HepG2 (cell line): Measurements from ENCODE around the gene CA12. TPM values are rescaled to one million over a fixed set of nuclear protein-coding genes. Genes with fewer than 3 reads are reported as not detected.

ENCODE experiments used
- ATAC-seq: fragments of 200-7000 bp; cut with Tn5 transposase; 3 replicates; pipeline ENCODE4 v1.9.1; 2020; ENCODE audit warnings: mild to moderate bottlenecking, moderate library complexity
- BruUV-seq: library from RNA; stranded (reverse); fragments of 400-500 nt; replicated peaks from 2 replicates; lab custom pipeline; 2021; lab: Mats Ljungman, UMichigan
- CTCF ChIA-PET: fragments of 300-600 bp; formaldehyde crosslinking; extraction: SDS; loops from one replicate; lab custom pipeline; 2021; ENCODE audit warnings: low total read pairs, inconsistent platforms, low intra/inter-chr PET ratio; lab: Yijun Ruan, JAX
- POLR2A ChIA-PET: fragments of 350-600 bp; sonication (Branson Sonifier 250); formaldehyde crosslinking; loops from one replicate; lab custom pipeline; 2020; ENCODE audit warnings: antibody characterized with exemption, inconsistent platforms; lab: Yijun Ruan, JAX
- DNase-seq: peaks from one replicate; pipeline ENCODE4 v3.0.0-alpha.2; 2015; ENCODE audit warnings: low spot score
- FAIRE-seq: peaks from 3 replicates; lab custom pipeline; 2011; peaks lifted over from hg19 to GRCh38; lab: Jason Lieb, UNC
- H2AFZ ChIP-seq: one replicate; pipeline ENCODE4 v1.6.1; 2011; ENCODE audit warnings: low read length, inconsistent platforms
- H3K27ac ChIP-seq: fragments of 300-600 bp; 3 replicates; pipeline ENCODE4 v1.8.0; 2011; ENCODE audit warnings: mixed run types, mild to moderate bottlenecking, mixed read lengths, low read length, inconsistent platforms; ENCODE audit not compliant: insufficient read depth; ENCODE audit errors: extremely low read length
- H3K27me3 ChIP-seq, 2 experiments: fragments of 200-600 bp in 1 of 2; 2 replicates in 1 of 2; 3 replicates in 1 of 2; pipeline versions ENCODE4 v1.6.0 to v1.8.0; 2011; ENCODE audit warnings: low read length in 2 of 2, mild to moderate bottlenecking in 2 of 2, moderate library complexity in 2 of 2, inconsistent platforms in 1 of 2; ENCODE audit not compliant: insufficient read depth in 2 of 2, control insufficient read depth in 1 of 2
- H3K36me3 ChIP-seq, 2 experiments: fragments of 200-600 bp in 1 of 2; replicated peaks in 1 of 2; 2 replicates in 1 of 2; 3 replicates in 1 of 2; pipeline versions ENCODE4 v1.5.1 to v1.8.0; 2011; ENCODE audit warnings: low read length in 2 of 2, inconsistent platforms in 1 of 2; ENCODE audit not compliant: insufficient read depth in 2 of 2, control insufficient read depth in 1 of 2
- H3K4me1 ChIP-seq: 2 replicates; pipeline ENCODE4 v1.5.1; 2012; ENCODE audit warnings: low read length, inconsistent platforms; ENCODE audit not compliant: insufficient read depth
- H3K4me2 ChIP-seq: 2 replicates; pipeline ENCODE4 v1.6.0; 2011; ENCODE audit warnings: low read depth, low read length, inconsistent platforms
- H3K4me3 ChIP-seq, 3 experiments: fragments of 200-600 bp in 1 of 3; sonication (generic), shearing (Covaris generic) in 1 of 3; replicated peaks in 1 of 3; 2 replicates each; pipeline ENCODE4 v1.5.1; 2011 to 2016; ENCODE audit warnings: low read length in 3 of 3, inconsistent platforms in 2 of 3, low read depth in 2 of 3, mild to moderate bottlenecking in 2 of 3, control low read depth in 1 of 3, mixed read lengths in 1 of 3; ENCODE audit not compliant: insufficient read depth in 1 of 3
- H3K79me2 ChIP-seq: one replicate; pipeline ENCODE4 v1.6.1; 2011; ENCODE audit warnings: low read length, inconsistent platforms; ENCODE audit not compliant: insufficient read depth
- H3K9ac ChIP-seq: 2 replicates; pipeline ENCODE4 v1.6.0; 2011; ENCODE audit warnings: mild to moderate bottlenecking, low read depth, low read length, inconsistent platforms; ENCODE audit not compliant: insufficient read depth
- H3K9me3 ChIP-seq: 2 replicates; pipeline ENCODE4 v1.5.1; 2012; ENCODE audit warnings: mild to moderate bottlenecking, low read length
- H4K20me1 ChIP-seq: 2 replicates; pipeline ENCODE4 v1.6.0; 2011; ENCODE audit warnings: inconsistent platforms, mild to moderate bottlenecking, low read length, moderate library complexity; ENCODE audit not compliant: insufficient read depth
- ETS1 ChIP-seq: sonication (generic); formaldehyde crosslinking; IDR thresholded peaks from 2 replicates; pipeline ENCODE4 v1.4.0; 2020; ENCODE audit warnings: missing genetic modification reagents
- IKZF5 ChIP-seq: IDR thresholded peaks from 2 replicates; pipeline ENCODE4 v1.6.1; 2018; ENCODE audit warnings: missing genetic modification reagents, mild to moderate bottlenecking, missing compliant biosample characterization
- KLF11 ChIP-seq: IDR thresholded peaks from 2 replicates; pipeline ENCODE4 v1.6.1; 2016; ENCODE audit warnings: missing compliant biosample characterization
- KLF9 ChIP-seq: IDR thresholded peaks from 2 replicates; pipeline ENCODE4 v1.6.1; 2016; ENCODE audit warnings: low read depth
- MED1 ChIP-seq: sonication (generic); formaldehyde crosslinking; IDR thresholded peaks from 2 replicates; pipeline ENCODE4 v1.4.0; 2020; ENCODE audit warnings: missing genetic modification reagents
- NR2F2 ChIP-seq: IDR thresholded peaks from 2 replicates; pipeline ENCODE4 v1.6.1; 2012; ENCODE audit warnings: low read depth, inconsistent platforms, borderline replicate concordance
- REXO4 ChIP-seq: sonication (generic); formaldehyde crosslinking; IDR thresholded peaks from 2 replicates; pipeline ENCODE4 v1.8.0; 2022; ENCODE audit warnings: missing genetic modification reagents, mild to moderate bottlenecking, borderline replicate concordance
- SP2 ChIP-seq: sonication (generic); formaldehyde crosslinking; IDR thresholded peaks from 2 replicates; pipeline ENCODE4 v1.5.1; 2020; ENCODE audit warnings: mild to moderate bottlenecking, missing genetic modification reagents
- TBL1XR1 ChIP-seq: fragments of 150-350 bp; IDR thresholded peaks from 2 replicates; pipeline ENCODE4 v1.6.1; 2014; ENCODE audit warnings: borderline replicate concordance, low read length; ENCODE audit not compliant: partially characterized antibody
- ZBTB21 ChIP-seq: sonication (generic); formaldehyde crosslinking; IDR thresholded peaks from 2 replicates; pipeline ENCODE4 v1.4.0; 2020; ENCODE audit warnings: missing genetic modification reagents
- ZFP91 ChIP-seq: sonication (generic); formaldehyde crosslinking; IDR thresholded peaks from 2 replicates; pipeline ENCODE4 v1.9.0; 2022; ENCODE audit warnings: missing genetic modification reagents, mild to moderate bottlenecking, borderline replicate concordance
- ZNF264 ChIP-seq: sonication (generic); formaldehyde crosslinking; IDR thresholded peaks from 2 replicates; pipeline ENCODE4 v1.4.0; 2020; ENCODE audit warnings: missing genetic modification reagents
- ZNF572 ChIP-seq: sonication (generic); formaldehyde crosslinking; IDR thresholded peaks from 2 replicates; pipeline ENCODE4 v1.5.1; 2020; ENCODE audit warnings: mild to moderate bottlenecking, missing genetic modification reagents
- WGBS: methylation state at CpG from one replicate; pipeline ENCODE4 v1.1.6; 2017; ENCODE audit warnings: low lambda C conversion rate; 5-methylcytosine and 5-hydroxymethylcytosine counted together
- in situ Hi-C: cut with HindIII; loops from 2 replicates; pipeline ENCODE4 v1.10.0; 2017; ENCODE audit warnings: low pct_unique_long_range_greater_than_20kb; ENCODE audit not compliant: extremely low pct_ligation_motif_present
- intact Hi-C: fragments of 100-400 bp; cut with micrococcal nuclease; formaldehyde crosslinking; loops from one replicate; pipeline ENCODE4 v1.10.0; 2022; ENCODE audit not compliant: unreplicated experiment
- polyA plus RNA-seq, 8 experiments: library from polyadenylated mRNA; depleted of rRNA in 3 of 8; stranded (reverse) in 7 of 8; unstranded in 1 of 8; fragments of >200 nt; fragmentation: Illumina TruSeq in 4 of 8; extraction: Trizol in 4 of 8; gene quantifications; 2 replicates each; pipeline versions ENCODE4 v1.2.1 to v1.2.3, GENCODE V29; 2011 to 2016; ENCODE audit warnings: low read depth in 4 of 8, missing spikeins in 1 of 8, mixed read lengths in 1 of 8; ENCODE audit not compliant: insufficient read depth in 1 of 8
- total RNA-seq, 5 experiments: library from RNA; depleted of rRNA; stranded (reverse); fragments of >200 nt; fragmentation: Illumina TruSeq; extraction: Trizol; gene quantifications; 2 replicates each; pipeline ENCODE4 v1.2.3, GENCODE V29; 2016; ENCODE audit warnings: low read depth in 1 of 5

The CA12 gene
- total and polyA plus RNA-seq, 2 of the 13 experiments (the other 11 are each of a cell fraction or from before 2014, with no cell fraction given) = 0.07 to 0.20 TPM

GRCh38 chr15:63426552-63426951 is 44.9 kb upstream of the CA12 start:
- BruUV-seq = no TSS peak
- WGBS = 25% methylated on average over 2 of the region's 2 CpGs
- POLR2A ChIA-PET = no interaction called here
- Histone ChIP-seq H3K4me3 (no peak overlapping the region), H4K20me1 (no peaks in the 10 kb centered on the region), H3K79me2 (no peaks in the 10 kb centered on the region), H3K36me3 (no peaks in the 10 kb centered on the region), H3K9me3 (peaks cover 5% of the 10 kb centered on the region; the same call in 1 of the 2 replicates), H2AFZ (no peak overlapping the region), H3K27me3 (peaks cover 0 to 7% of the 10 kb centered on the region in 2 experiments; a peak in 1 of 5 replicates), H3K4me1 (no peaks in the 10 kb centered on the region), H3K4me2 (no peak overlapping the region), H3K27ac (no peak overlapping the region), H3K9ac (no peak overlapping the region)
- intact Hi-C loops (no loop called here), in situ Hi-C loops (no loop called here)
- TF ChIP-seq KLF11 (CRISPR knock-in tag) = no peak
- TF ChIP-seq MED1 = no peak
- TF ChIP-seq SP2 (CRISPR knock-in tag) = no peak
- no peak for TF ChIP-seq ZBTB21 (CRISPR knock-in tag)
- no peak for TF ChIP-seq NR2F2
- TF ChIP-seq TBL1XR1 = no peak
- TF ChIP-seq ETS1 (CRISPR knock-in tag) = no peak
- no peak for TF ChIP-seq ZNF572 (CRISPR knock-in tag)
- TF ChIP-seq IKZF5 (CRISPR knock-in tag) = no peak
- no peak for TF ChIP-seq ZFP91
- no peak for TF ChIP-seq KLF9 (CRISPR knock-in tag)
- no peak for TF ChIP-seq REXO4
- no peak for TF ChIP-seq ZNF264 (CRISPR knock-in tag)
- FAIRE-seq = no peak
- no peak for ATAC-seq
- no peak for DNase-seq
- CTCF ChIA-PET = no interaction called here
